ENCODE measurements around the gene AK9.

The AK9 gene

DNA sequence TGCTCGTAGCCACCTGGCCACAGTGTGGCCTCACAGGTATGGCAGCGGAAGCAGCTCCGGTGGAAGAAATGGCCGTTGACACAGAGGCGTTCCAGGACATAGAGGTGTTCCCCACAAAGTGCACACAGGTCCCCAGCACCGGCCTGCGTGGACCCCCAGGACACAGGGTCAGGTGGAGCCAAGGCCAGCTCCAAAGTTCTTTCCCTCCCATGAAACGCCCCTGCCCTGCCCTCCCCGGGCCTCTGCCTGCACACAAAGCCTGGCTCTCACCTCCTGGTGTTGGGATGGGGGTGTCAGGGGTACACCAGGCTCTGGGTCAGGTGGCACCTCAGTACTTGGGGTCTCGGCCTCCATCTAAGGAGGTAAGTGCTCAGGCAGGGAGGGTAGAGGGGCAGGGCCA, 243.9 kb downstream of the AK9 start:
- TF ChIP-seq, protein P1, sequence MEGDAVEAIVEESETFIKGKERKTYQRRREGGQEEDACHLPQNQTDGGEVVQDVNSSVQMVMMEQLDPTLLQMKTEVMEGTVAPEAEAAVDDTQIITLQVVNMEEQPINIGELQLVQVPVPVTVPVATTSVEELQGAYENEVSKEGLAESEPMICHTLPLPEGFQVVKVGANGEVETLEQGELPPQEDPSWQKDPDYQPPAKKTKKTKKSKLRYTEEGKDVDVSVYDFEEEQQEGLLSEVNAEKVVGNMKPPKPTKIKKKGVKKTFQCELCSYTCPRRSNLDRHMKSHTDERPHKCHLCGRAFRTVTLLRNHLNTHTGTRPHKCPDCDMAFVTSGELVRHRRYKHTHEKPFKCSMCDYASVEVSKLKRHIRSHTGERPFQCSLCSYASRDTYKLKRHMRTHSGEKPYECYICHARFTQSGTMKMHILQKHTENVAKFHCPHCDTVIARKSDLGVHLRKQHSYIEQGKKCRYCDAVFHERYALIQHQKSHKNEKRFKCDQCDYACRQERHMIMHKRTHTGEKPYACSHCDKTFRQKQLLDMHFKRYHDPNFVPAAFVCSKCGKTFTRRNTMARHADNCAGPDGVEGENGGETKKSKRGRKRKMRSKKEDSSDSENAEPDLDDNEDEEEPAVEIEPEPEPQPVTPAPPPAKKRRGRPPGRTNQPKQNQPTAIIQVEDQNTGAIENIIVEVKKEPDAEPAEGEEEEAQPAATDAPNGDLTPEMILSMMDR (IDR thresholded peaks at IDR 0.05; ENCODE audit: low read depth, low read length, missing control alignments) = no peak
- no peak for DNase-seq (ENCODE audit: low read depth)

DNA sequence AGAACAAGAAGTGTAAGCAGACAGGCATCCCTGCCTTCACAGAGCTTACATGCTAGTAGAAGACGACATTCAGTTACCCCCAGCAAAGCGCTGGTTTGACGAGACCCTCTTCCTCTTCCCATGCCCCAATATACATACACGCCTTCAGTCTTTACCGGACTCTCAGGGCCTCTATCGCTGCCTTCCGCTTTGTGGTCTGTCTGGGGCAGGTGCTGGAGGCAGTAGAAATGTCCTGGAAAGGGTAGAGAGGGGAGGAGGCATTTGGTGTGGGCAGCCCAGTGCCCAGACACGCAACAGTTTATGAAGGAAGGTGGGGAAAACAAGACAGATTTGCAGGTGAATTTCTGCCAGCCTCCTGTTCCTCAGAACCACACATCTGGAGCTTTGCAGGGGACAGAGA, 244.5 kb downstream of the AK9 start:
- H3K4me3 ChIP-seq (ENCODE audit: low read depth, low read length) = no peak overlapping the region
- no peak for DNase-seq (ENCODE audit: low read depth)
- TF ChIP-seq, protein P1 (IDR thresholded peaks at IDR 0.05; ENCODE audit: low read depth, low read length, missing control alignments) = no peak

More for the DNA sequence above, 243.9 kb downstream of the AK9 start:
- no peak overlapping the region for H3K4me3 ChIP-seq (ENCODE audit: low read depth, low read length)

DNA sequence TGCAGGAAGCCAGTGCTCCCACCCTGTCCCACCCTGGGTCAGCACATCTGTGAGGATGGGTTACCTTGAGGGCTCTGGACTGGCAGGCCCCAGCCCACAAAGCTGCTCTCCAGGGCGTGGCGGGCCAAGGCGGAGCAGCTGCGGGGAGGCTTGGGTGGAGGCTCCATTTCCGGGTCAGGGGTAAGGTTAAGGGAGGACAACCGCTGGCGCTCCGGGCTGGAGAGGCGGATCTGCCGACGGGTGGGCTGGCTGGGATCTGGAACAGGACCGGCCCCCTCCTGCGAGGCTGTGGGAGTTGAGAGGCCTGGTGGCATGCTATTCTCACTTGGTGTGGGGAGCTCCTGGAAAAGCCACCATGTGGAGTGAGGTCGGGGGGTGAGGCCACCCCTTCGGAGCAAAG, 244.9 kb downstream of the AK9 start:
- TF ChIP-seq, protein P1 (IDR thresholded peaks at IDR 0.05; ENCODE audit: low read depth, low read length, missing control alignments) = no peak
- H3K4me3 ChIP-seq (ENCODE audit: low read depth, low read length) = no peak overlapping the region
- DNase-seq (ENCODE audit: low read depth) = no peak

DNA sequence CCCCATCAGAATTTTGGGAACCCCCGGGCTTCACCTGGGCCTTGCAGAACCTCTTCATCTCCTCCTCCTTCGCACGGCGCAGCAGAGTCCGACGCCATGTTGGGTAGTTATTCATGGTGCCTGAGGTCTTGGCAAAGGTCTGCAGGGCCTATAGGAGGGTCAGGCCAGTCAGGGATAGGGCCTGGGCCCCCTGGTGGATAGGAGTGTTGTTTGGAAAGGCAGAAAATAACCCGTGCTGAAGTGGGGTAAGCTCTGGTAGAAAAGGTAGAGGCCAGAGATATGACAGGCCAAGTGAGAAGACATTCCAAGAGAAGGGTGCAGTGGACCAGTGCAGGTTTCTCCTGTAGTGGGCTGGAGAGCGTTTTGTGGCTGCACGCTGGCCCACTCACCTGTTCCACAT, 245.6 kb downstream of the AK9 start:
- DNase-seq (ENCODE audit: low read depth) = no peak
- H3K4me3 ChIP-seq (ENCODE audit: low read depth, low read length) = no peak overlapping the region
- TF ChIP-seq, protein P1 (IDR thresholded peaks at IDR 0.05; ENCODE audit: low read depth, low read length, missing control alignments) = no peak

DNA sequence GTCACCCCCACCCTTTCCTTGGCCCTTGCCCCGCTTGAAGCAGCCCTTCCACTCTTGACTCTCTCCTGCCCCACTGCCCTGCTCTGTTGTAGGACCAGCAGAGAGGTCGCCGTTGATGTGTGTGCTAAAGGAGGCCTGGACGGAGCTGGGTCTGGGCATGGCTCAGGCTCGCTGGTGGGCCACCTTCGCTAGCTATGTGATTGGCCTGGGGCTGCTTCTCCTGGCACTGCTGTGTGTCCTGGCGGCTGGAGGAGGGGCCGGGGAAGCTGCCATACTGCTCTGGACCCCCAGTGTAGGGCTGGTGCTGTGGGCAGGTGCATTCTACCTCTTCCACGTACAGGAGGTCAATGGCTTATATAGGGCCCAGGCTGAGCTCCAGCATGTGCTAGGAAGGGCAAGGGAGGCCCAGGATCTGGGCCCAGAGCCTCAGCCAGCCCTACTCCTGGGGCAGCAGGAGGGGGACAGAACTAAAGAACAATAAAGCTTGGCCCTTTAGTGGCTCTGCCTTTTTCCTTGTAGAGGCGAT, 247.5 kb downstream of the AK9 start:
- TF ChIP-seq, protein P1 (IDR thresholded peaks at IDR 0.05; ENCODE audit: low read depth, low read length, missing control alignments) = no peak
- no peak for DNase-seq (ENCODE audit: low read depth)
- no peak overlapping the region for H3K4me3 ChIP-seq (ENCODE audit: low read depth, low read length)
